Measurements from ENCODE around the gene SPATA46. TPM values are rescaled to one million over a fixed set of nuclear protein-coding genes. Genes with fewer than 3 reads are reported as not detected.
A peak's percentile ranks its signal among the peaks of the same experiment; 100 is the strongest.

The SPATA46 gene
- total RNA-seq, 1 donor from 2014 or later: not detected

- peak; percentile 74 for DNase-seq (ENCODE audit: extremely low spot score, unreplicated experiment)
- Mint-ChIP-seq H3K27ac (ENCODE audit: unreplicated experiment) (no peak overlapping the region), H3K27me3 (ENCODE audit: unreplicated experiment) (peaks cover 11% of the 10 kb centered on the region), H3K36me3 (ENCODE audit: unreplicated experiment) (no peaks in the 10 kb centered on the region), H3K9me3 (ENCODE audit: unreplicated experiment) (no peaks in the 10 kb centered on the region), H3K4me3 (ENCODE audit: unreplicated experiment) (no peak overlapping the region), H3K4me1 (ENCODE audit: unreplicated experiment) (peaks cover 3% of the 10 kb centered on the region)
- no peak for TF ChIP-seq CTCF (IDR thresholded peaks at IDR 0.05)
These were observed 13.9 kb upstream of the SPATA46 start for GRCh38 chr1:162390396-162391185.

- Mint-ChIP-seq H3K9me3 (ENCODE audit: unreplicated experiment) (no peaks in the 10 kb centered on the region), H3K4me1 (ENCODE audit: unreplicated experiment) (peaks cover 3% of the 10 kb centered on the region), H3K36me3 (ENCODE audit: unreplicated experiment) (no peaks in the 10 kb centered on the region), H3K27ac (ENCODE audit: unreplicated experiment) (no peak overlapping the region), H3K27me3 (ENCODE audit: unreplicated experiment) (peaks cover 10% of the 10 kb centered on the region), H3K4me3 (ENCODE audit: unreplicated experiment) (no peak overlapping the region)
- TF ChIP-seq CTCF (IDR thresholded peaks at IDR 0.05): no peak
- no peak for DNase-seq (ENCODE audit: extremely low spot score, unreplicated experiment)
These were observed 13.3 kb upstream of the SPATA46 start for GRCh38 chr1:162389971-162390370.

GRCh38 chr1:162389021-162389818, 12.6 kb upstream of the SPATA46 start:
- Mint-ChIP-seq H3K4me3 (ENCODE audit: unreplicated experiment) (no peak overlapping the region), H3K4me1 (ENCODE audit: unreplicated experiment) (peaks cover 3% of the 10 kb centered on the region), H3K9me3 (ENCODE audit: unreplicated experiment) (no peaks in the 10 kb centered on the region), H3K27ac (ENCODE audit: unreplicated experiment) (no peak overlapping the region), H3K36me3 (ENCODE audit: unreplicated experiment) (no peaks in the 10 kb centered on the region), H3K27me3 (ENCODE audit: unreplicated experiment) (peaks cover 7% of the 10 kb centered on the region)
- peak; percentile 30 for DNase-seq (ENCODE audit: extremely low spot score, unreplicated experiment)
- no peak for TF ChIP-seq CTCF (IDR thresholded peaks at IDR 0.05)

DNA sequence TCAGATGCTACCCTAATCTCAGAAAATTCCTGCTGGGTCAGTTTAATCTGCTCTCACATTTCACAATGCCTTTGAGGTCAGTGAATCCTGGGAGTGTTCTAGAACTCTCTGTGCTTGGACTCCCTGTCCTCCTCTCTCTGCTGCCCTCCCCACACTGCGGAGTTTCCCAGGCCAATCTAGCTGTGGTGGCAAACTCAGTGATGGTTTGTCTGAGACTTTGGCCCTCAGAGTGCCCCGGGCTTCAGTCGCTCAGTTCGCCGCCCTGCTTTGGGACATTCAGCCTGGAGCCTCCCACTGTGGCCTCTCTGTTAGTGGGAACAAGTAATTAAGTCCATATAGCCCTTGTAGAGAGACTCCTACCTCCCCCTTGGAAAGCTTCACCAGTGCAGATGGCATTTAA, 12.0 kb upstream of the SPATA46 start:
- H3K4me1 Mint-ChIP-seq (ENCODE audit: unreplicated experiment): peaks cover 3% of the 10 kb centered on the region
- no peaks in the 10 kb centered on the region for H3K36me3 Mint-ChIP-seq (ENCODE audit: unreplicated experiment)
- DNase-seq (ENCODE audit: extremely low spot score, unreplicated experiment): peak; percentile 56
- no peak overlapping the region for H3K4me3 Mint-ChIP-seq (ENCODE audit: unreplicated experiment)
- TF ChIP-seq CTCF (IDR thresholded peaks at IDR 0.05): no peak
- no peak overlapping the region for H3K27ac Mint-ChIP-seq (ENCODE audit: unreplicated experiment)
- no peaks in the 10 kb centered on the region for H3K9me3 Mint-ChIP-seq (ENCODE audit: unreplicated experiment)
- peaks cover 7% of the 10 kb centered on the region for H3K27me3 Mint-ChIP-seq (ENCODE audit: unreplicated experiment)

- peak; percentile 63 for DNase-seq (ENCODE audit: extremely low spot score, unreplicated experiment)
- Mint-ChIP-seq H3K36me3 (ENCODE audit: unreplicated experiment) (no peaks in the 10 kb centered on the region), H3K9me3 (ENCODE audit: unreplicated experiment) (no peaks in the 10 kb centered on the region), H3K4me1 (ENCODE audit: unreplicated experiment) (peaks cover 3% of the 10 kb centered on the region), H3K27ac (ENCODE audit: unreplicated experiment) (no peak overlapping the region), H3K4me3 (ENCODE audit: unreplicated experiment) (no peak overlapping the region), H3K27me3 (ENCODE audit: unreplicated experiment) (peaks cover 4% of the 10 kb centered on the region)
- no peak for TF ChIP-seq CTCF (IDR thresholded peaks at IDR 0.05)
These were observed 11.5 kb upstream of the SPATA46 start for GRCh38 chr1:162388083-162388594.

Data from osteocyte (in vitro differentiated cells).